Measurements from ENCODE around the gene VPS11. TPM values are rescaled to one million over a fixed set of nuclear protein-coding genes. Genes with fewer than 3 reads are reported as not detected.

VPS11 gene
- total RNA-seq, 1 donor from 2014 or later = 36.3 TPM

DNA sequence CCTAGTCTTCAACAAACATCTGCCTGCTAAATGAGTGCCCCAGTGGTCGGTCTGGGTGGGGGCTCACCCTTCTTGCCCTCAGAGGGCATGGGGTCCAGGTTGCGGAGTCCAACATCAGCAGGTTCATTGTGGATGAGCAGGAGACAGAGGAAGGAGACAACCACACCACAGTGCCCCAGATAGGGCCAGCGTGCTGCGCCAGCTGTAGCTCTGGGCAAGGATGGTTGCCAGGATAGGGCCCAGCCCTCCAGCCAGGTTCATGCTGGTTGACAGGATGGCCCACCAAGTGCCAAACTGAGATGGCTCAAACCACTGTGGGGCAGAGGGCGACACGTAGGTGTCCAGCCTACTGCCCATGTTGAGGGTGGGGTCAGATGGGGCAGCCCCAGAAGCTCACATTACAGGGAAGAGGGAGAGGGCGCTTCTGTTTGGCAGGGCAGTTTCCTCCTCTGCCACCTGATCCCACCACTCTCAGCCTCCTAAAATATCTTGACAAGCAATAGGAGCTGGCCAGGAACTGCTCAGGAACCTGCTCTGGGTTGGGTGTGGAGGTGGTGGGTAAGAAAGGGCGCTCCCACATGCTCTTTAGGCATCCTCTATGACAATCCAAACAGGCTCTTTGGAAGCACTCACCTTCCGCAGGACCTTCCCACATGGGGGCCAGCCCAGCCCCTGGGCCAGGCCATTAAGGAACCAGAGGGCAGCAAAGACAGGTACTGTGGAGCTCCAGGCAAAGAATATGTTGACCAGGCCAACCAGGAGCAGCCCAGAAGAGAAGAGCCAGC is 39.9 kb upstream of the VPS11 start:
- Mint-ChIP-seq H3K4me3 (ENCODE audit: low read depth) (peak overlapping the region; percentile 75), H3K4me1 (ENCODE audit: low read depth) (peaks cover 27% of the 10 kb centered on the region), H3K27ac (no peak overlapping the region), H3K36me3 (ENCODE audit: insufficient read depth) (peaks cover 10% of the 10 kb centered on the region), H3K9me3 (ENCODE audit: low read depth) (no peaks in the 10 kb centered on the region), H3K27me3 (peaks cover 4% of the 10 kb centered on the region)
- TF ChIP-seq CTCF (IDR thresholded peaks at IDR 0.05; ENCODE audit: unreplicated experiment) = no peak
- no peak for DNase-seq (ENCODE audit: low spot score, unreplicated experiment)

- Mint-ChIP-seq H3K9me3 (ENCODE audit: low read depth) (no peaks in the 10 kb centered on the region), H3K36me3 (ENCODE audit: insufficient read depth) (peaks cover 6% of the 10 kb centered on the region), H3K27ac (peak overlapping the region; percentile 94), H3K27me3 (peaks cover 4% of the 10 kb centered on the region), H3K4me1 (ENCODE audit: low read depth) (peaks cover 27% of the 10 kb centered on the region), H3K4me3 (ENCODE audit: low read depth) (peak overlapping the region; percentile 75)
- no peak for TF ChIP-seq CTCF (IDR thresholded peaks at IDR 0.05; ENCODE audit: unreplicated experiment)
- DNase-seq (ENCODE audit: low spot score, unreplicated experiment) = no peak
Observed at GRCh38 chr11:119028346-119029068, 39.1 kb upstream of the VPS11 start.

- H3K27me3 Mint-ChIP-seq = peaks cover 4% of the 10 kb centered on the region
- no peak for DNase-seq (ENCODE audit: low spot score, unreplicated experiment)
- H3K4me1 Mint-ChIP-seq (ENCODE audit: low read depth) = peaks cover 27% of the 10 kb centered on the region
- peak overlapping the region; percentile 75 for H3K4me3 Mint-ChIP-seq (ENCODE audit: low read depth)
- no peaks in the 10 kb centered on the region for H3K9me3 Mint-ChIP-seq (ENCODE audit: low read depth)
- peaks cover 5% of the 10 kb centered on the region for H3K36me3 Mint-ChIP-seq (ENCODE audit: insufficient read depth)
- peak overlapping the region; percentile 94 for H3K27ac Mint-ChIP-seq
- TF ChIP-seq CTCF (IDR thresholded peaks at IDR 0.05; ENCODE audit: unreplicated experiment) = no peak
Observed at GRCh38 chr11:119029069-119029339, 38.6 kb upstream of the VPS11 start.

DNA sequence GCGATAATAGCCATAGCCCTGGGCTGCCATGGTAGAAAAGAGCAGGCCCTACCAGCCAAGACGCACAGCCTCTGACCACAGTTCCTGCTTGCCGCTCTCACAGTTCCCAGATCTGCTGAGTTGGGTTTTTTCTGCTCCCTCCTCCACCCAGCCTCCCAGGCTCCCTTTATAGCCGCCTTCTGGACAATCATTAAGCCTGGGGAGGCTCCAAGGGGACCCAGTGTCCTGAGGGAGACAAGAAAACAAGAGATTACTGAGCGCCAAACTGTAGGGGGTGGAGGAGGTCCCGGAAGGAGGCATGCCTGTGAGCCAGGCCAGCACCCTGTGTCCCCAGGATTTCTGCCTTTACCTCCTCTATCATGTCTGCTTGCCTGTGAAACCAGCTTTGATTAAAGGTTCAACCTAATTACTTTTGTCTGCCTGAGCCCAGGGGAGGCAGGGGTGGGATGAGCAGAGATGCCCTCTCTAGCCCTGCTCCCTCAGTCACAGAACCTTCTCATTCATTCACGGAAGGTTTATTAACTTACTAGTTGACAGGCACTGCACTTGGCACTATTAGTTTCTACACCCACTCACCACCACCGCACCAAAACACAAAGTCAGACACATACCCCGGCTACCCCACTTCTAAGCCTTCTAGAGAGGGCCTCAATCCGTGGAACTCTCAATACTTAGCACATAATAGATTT is 38.1 kb upstream of the VPS11 start:
- H3K36me3 Mint-ChIP-seq (ENCODE audit: insufficient read depth) = peaks cover 3% of the 10 kb centered on the region
- no peak for DNase-seq (ENCODE audit: low spot score, unreplicated experiment)
- H3K27me3 Mint-ChIP-seq = peaks cover 4% of the 10 kb centered on the region
- H3K9me3 Mint-ChIP-seq (ENCODE audit: low read depth) = no peaks in the 10 kb centered on the region
- peak overlapping the region; percentile 94 for H3K27ac Mint-ChIP-seq
- TF ChIP-seq CTCF (IDR thresholded peaks at IDR 0.05; ENCODE audit: unreplicated experiment) = no peak
- H3K4me1 Mint-ChIP-seq (ENCODE audit: low read depth) = peaks cover 27% of the 10 kb centered on the region
- H3K4me3 Mint-ChIP-seq (ENCODE audit: low read depth) = peak overlapping the region; percentile 75

GRCh38 chr11:119030029-119030328 is 37.6 kb upstream of the VPS11 start:
- peaks cover 2% of the 10 kb centered on the region for H3K36me3 Mint-ChIP-seq (ENCODE audit: insufficient read depth)
- H3K27ac Mint-ChIP-seq = peak overlapping the region; percentile 94
- no peak for TF ChIP-seq CTCF (IDR thresholded peaks at IDR 0.05; ENCODE audit: unreplicated experiment)

More at GRCh38 chr11:119030029-119030328, 37.6 kb upstream of the VPS11 start:
- Mint-ChIP-seq H3K4me3 (ENCODE audit: low read depth) (peak overlapping the region; percentile 75), H3K4me1 (ENCODE audit: low read depth) (peaks cover 27% of the 10 kb centered on the region), H3K27me3 (peaks cover 4% of the 10 kb centered on the region), H3K9me3 (ENCODE audit: low read depth) (no peaks in the 10 kb centered on the region)
- DNase-seq (ENCODE audit: low spot score, unreplicated experiment) = no peak

All from progenitor cell of endocrine pancreas (in vitro differentiated cells).